HG03103 (cell line): ENCODE data around the gene NOS1AP.
A peak's percentile ranks its signal among the peaks of the same experiment; 100 is the strongest.
"Not testable (repeated sequence)": the region's sequence is repeated elsewhere in the genome, so short reads cannot be mapped to it uniquely, and the experiment has no call there.

Experiments used
- ATAC-seq: cut with Tn5 transposase; IDR thresholded peaks from one replicate; pipeline ENCODE4 v1.9.1; 2021; ENCODE audit warnings: low read depth; ENCODE audit not compliant: unreplicated experiment

The NOS1AP gene

DNA sequence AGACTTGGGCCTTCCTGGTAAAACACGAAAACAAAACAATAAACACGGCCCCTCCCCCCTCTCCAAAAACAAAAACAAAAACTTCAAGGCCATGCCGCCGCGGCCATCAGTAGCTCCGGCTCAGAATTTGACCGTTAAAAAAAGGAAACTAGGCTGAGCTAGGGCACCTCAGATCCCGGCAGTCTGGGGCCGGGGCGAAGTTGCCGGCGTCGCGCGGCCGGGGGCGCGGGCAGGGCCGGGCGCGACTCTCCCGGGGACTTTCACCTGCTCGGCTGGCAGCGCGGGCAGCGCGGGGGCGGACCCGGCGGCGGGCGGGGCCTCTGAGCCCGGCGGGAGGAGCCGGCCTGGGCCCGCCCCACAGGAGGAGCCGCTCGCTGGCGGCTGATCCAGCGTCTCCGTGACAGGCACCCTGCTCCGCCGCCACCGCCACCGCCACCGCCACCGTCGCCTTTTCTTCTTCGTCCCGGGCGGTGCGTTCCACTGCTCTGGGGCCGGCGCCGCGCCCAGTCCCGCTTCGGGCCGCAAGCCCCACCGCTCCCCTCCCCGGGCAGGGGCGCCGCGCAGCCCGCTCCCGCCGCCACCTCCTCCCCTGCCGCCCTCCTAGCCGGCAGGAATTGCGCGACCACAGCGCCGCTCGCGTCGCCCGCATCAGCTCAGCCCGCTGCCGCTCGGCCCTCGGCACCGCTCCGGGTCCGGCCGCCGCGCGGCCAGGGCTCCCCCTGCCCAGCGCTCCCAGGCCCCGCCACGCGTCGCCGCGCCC, at the start of gene NOS1AP:
Gene NOS1AP, plus strand, starts transcription at position 358 of the 760 bp plus-strand sequence. CDS start 487 bp downstream, outside the sequence.
- peak; percentile 98 for ATAC-seq

DNA sequence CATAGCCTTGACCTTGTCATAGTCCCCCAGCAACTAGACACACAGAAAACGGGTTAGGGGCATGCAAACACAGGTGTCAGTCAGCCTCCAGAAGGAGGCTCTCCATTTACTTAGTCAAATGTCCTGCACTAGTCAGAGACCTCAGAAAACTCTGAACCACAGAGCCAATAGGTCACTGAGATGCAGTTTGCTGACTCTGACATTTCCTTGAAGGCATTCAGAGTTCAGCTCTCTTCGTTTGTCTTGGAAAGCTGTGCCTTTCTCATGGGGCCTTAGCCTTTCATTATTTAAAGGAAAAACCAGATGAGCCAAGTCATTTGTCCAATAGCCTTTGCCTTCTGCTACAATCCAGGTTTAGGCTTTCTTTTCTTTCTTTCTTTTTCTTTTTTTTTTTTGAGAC, 49.3 kb upstream of the NOS1AP start:
- no peak for ATAC-seq

DNA sequence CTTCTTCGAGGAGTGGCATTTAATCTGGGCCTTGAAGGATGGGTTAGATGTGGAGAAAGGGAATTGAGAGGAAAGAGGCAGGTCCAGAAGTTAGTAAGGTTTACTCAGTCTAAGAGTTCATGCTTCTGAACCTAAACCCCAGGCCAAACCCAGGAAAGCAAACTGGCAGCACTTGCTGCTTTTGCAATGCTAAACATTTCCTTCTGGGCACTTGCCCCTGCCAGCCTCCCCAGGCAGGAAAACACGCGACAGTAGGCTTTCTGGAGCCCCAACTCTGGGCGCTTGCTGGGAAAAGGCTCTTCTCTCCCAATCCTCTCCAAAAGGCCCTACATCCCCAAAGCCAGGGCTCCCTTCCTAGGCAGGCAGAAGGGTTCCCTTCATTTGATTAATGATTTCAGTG, 48.4 kb upstream of the NOS1AP start:
- no peak for ATAC-seq

DNA sequence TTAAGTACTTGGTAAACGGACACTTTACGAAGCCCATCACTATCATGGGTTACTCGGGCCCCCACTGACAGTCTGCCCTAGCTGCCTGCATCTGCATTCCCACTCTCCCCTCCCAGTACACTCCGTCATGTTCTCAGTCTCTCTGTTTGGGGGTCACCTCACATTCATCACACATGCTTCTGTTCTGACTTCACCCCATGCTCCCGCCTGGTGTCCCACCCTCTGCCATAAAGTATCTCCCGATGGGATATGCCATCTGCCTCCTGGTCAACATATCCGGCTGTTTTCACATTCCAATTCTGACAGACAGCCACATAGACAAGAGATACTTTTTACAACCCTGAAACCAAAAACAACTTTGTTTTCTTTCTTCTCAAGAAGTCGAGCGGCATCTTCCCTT, 46.9 kb upstream of the NOS1AP start:
- no peak for ATAC-seq

DNA sequence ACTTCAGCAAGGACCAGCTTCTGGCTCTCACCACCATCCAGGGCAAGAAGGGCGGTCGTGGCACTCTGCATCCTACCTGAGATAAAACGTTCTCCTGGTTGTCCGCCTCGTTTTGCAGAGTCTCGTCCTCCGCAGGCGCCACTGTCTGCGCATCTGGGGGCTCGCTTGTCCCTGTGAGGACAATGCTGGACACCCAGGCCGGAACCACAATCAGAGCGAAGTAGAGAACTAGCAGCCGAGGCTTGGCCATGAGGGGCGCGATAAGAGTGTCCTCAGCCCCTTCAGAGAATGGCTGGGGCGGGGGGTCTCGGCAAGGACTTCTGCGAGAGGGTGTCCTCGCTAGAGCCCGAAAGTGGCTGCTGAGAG, 46.3 kb upstream of the NOS1AP start:
- no peak for ATAC-seq

DNA sequence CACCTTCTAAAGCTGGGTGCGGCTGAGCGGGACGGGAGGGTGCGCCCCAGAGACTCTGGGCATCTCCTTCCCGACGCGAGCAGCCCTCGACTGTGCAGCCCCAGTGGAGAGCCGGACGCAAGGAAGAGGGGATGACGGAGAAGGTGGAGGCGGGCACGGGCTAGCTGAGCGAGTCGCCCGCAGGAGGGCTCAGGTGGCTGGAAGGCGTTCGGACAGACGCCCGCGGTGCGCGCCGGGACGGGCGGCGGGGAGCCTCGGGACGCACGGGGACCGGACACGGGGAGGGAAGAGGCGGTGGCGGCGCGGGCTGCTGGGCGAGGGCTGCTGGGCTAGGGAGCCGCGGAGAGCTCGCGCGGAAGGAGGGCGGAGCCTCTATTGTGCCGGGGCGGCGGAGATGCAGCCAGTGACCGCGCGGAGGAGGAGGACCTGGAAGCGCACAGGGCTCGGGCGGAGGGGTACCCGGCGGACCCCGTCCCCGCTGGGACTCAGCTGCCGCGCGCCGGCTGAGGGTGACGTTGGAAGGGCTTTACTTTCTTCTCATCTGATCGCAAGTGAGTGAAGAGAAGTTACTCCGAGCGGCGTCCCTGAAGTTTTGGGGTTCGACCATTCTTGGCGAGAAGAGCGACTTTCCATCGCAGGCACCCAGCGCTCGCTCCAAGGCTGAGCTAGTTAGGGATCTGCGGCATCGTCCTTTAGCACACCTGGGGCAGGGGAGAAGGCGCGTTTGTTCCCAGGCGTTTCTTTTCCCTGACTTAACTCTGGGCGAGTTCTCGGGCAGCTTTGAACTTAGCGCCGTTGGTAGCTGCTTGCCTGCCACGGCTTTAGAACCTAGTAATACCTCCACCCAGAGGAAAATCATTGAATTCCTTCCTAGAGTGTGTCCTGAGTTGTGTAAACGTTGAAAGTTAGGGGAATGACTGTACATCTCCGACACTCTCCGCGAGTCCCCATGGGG, 45.7 kb upstream of the NOS1AP start, which contains the start of gene OLFML2B:
Gene OLFML2B, minus strand, starts transcription at position 323 of the 955 bp plus-strand sequence. CDS start 439 bp downstream, outside the sequence.
- ATAC-seq = no peak

DNA sequence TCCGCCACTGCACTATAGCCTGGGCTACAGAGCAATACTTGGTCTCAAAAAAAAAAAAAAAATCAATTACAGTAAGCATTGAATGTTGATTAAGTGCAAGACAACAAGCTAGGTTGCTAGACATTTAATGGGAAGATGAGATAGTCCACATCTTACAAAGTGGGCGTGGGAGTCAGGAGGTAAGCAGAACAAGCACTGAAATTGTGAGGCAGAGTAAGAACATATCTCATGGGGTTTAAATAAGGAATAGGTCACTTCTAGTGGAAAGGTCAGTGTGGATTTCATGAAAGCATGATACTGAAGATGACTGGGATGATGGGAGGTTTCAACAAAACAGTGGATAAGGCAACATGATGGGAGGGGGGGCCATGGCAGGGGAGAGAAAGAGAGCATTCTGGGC, 44.0 kb upstream of the NOS1AP start:
- no peak for ATAC-seq

DNA sequence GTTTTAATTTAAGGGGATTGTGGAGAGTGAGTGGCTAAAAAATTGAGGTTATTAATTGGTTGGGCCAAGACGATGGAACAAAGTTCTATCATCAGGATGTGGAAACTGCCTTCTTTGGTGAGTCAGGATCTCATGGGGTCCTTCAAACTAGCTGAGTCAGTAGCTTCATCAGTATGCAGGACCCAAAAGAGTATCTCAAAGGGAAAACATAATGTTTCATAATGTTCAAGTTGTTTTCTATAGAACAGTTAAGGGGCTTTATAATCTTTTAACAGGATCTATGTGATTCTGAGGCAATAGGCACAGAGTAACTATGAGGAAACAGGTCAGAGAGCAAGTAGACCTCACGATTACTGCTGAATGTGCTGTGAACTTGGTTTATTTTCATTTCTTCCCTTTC, 42.6 kb upstream of the NOS1AP start:
- no peak for ATAC-seq

DNA sequence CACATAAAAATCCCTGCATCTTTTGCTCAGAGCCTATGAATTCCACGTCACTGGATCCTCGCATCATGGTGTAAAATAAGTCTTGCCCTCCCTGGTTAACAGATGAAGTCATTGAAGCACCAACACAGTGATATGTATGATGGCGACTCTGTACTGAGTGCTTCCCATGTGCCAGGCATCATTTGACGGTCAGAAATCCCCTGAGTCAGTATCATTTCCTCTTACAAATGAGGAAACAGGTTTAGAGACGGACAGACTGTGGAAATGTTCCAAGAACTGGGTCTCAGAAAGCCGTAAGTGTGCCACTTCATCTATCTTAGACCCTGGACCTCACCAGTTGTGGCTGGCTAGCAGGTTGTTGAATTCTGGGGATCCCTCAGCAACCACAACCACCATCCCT, 40.8 kb upstream of the NOS1AP start:
- ATAC-seq = no peak

DNA sequence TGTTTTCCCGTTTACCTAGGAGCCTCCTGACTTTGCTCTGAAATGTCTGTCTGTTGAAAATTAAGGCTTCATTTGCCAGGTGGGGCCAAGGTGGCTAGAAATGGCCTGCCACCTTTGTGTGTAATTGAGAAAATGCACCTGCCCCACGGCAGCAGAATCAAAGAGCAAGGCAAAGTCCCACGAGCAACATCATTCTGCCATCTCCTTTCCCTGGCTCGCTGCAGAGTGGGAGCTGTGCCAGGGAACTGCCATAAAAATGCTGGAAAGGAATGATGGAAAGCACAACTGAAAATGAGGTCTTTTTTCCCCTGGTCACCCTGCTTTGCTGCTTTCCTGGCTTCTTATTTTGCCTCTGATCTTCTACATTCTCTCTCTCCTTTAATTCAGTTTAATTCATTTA, 40.3 kb upstream of the NOS1AP start:
- no peak for ATAC-seq

DNA sequence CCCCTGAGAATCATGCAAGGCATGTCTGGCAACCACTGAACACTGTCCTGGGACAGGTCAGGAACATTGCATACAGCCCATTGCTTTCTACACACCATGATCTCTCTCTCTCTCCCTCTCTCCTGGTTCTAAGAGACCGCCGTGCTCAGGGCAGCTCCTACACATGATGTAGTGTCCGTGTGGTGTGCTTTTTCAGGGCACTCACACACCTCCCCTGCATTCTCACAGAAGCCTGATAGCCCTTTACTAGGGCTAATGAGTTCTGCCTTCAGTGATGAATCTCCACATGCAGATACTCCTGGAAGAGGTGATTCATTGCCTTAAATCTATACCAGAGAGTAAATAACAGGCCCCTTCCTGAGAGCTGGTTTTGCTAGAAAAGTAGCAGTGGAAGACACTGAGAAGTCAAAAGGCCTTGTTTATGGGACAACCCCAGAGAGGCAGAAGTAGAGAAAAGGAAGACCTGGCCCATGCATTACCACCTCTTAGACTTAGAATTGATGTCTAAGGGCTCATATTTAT, 38.7 kb upstream of the NOS1AP start:
- no peak for ATAC-seq

DNA sequence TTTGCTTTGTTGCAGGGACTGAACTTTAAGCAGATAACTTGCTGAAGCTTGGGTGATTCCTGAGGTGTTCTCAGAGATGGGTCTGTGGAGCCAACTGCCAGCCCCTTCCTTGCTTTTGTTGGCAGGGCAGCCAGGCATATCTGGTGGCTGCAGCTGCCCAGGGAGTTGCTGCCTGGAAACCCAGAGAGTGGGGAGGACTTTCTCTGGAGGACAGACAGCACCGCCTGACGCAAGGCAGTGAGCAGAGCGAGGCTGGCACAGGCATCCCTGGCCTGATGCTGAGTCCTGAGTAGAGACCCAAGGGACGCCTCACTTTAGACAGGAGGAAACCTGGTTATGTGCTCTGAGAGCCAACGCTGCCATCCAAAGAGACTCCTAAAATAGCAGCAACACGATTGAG, 36.1 kb upstream of the NOS1AP start:
- no peak for ATAC-seq

DNA sequence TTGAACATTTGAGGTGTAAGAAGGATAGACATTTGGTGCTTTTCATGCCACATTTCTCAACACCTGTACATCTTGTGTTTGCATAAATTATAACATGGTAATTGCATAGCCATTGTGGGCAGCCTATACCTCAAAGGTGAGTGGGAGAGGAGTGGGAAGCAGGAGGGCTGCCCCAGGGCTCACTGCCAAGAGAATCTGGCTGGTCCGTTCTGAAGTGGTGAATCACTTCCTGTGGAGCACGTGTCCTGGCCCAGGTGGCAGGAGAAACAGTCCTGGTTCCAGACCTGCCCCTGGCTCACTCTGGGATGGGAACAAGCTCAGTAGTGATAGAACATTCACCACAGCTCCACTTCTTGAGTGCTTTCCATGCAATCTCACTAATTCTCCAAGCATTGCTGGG, 34.2 kb upstream of the NOS1AP start:
- no peak for ATAC-seq

DNA sequence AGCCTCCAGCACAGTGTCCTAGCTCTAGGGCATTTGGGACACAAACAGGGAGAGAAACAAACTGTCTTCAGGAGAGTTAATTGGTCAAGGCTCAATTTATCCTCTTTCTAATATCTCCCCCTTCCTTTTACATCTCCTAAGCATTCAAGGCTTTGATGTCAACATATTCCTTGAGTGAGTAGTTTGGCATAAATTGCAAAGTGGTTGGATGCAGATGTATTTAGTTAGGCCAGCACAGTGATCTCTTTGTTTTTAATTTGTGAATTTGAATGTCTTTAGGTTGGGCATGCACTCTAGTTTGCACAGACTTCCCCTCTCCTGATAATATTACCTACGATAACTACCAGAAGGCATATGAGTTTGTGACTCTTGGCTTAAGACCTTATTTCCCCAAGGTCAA, 33.3 kb upstream of the NOS1AP start:
- ATAC-seq = no peak

DNA sequence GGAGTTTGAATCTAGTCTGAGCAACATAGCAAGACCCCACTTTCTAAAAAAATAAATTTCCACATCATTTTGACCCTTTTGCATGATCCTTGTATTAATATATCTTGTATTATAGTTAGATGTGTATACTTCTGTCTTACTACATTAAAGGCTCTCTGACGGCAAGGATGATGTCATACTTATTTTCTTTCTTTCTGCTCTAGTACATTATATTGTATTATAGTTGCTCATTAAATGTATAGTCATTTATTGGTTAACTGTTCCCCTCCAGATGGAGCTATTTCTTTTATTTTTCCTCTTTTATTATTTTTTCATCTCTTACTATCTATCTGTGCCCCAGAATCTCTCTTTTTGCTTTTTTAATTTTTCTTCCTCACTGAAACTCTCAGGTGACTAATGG, 30.9 kb upstream of the NOS1AP start:
- no peak for ATAC-seq

DNA sequence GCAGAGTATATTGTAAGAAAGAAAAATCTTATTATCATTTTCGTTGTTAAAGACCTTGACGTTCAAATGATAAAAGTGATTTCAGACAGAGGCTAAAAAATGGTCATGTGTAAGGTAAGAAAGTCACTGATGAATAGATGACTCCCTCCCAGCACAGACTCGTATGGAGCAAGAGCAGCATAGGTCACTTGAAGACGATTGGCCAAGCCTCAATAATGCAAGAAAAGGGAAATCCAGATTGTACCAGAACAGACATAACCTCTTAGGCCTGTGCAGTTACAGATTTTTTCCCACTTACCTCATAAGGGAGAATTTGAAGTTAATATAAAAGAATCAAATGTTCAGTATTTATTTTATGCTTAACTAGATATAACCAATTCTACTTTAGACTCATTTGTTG, 29.5 kb upstream of the NOS1AP start:
- ATAC-seq = no peak

DNA sequence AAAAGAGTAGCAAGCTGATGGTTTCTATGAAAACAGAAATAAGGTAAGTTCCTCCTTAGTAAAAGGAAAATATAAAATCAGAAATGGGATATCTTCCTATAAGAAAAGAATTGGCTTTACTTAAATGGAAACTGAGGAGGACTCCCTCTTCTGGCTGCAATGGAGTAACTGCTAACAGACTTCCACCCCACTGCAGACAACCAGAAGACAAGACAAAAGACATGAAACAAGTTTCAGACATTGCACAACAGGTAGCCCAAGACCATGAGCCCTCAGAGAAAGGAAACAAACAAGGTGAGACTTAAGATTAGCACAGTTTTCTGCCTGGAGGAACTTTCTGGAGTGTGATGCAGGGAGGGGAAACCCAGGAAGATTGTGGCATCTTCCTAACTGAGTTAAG, 28.8 kb upstream of the NOS1AP start:
- ATAC-seq = no peak

DNA sequence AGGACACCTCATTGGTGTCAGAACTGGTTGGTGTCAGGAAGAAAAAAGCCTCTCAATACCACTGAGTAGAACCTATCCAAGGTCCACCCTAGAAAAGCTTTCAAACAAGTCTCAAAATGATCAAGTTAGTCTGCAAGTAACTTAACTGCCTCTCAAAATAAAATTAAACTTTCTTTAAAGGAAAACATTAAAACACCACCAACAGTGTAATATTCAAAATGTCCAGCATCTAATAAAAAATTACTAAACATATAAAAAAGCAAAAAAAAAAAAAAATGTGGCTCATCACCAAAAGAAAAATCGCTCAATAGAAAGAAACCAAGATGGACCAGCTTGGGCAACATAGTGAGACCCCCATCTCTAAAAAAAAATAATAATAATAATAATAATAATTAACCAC, 27.1 kb upstream of the NOS1AP start:
- no peak for ATAC-seq

DNA sequence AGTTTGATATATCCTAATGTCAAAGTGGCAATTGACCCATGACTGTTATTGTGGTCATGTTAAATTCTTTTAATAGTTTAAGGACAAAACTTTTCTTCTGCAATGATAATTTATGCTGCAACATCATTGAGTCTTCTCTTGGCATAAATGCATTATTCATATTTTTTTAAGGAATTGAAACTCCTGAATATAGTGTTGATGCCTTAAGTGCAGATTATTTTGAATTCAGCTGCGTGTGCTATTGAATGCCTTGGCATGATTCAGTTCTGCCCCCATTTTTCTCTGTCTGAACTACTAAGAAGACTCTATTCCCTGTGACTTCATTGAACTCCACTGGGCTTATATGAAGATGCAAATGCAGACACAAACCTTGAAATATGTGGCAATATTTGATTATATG, 22.6 kb upstream of the NOS1AP start:
- no peak for ATAC-seq

DNA sequence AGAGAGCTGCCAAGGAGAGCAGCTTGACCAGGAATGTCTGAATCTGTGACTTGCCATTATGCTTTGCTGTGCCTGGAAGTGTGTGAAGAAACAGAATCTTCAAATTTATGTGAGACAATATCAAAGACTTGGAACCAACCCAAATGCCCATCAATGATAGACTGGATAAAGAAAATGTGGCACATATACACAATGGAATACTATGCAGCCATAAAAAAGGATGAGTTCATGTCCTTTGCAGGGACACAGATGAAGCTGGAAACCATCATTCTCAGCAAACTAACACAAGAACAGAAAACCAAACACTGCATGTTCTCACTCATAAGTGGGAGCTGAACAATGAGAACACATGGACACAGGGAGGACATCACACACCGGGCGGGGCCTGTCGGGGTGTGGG, 15.5 kb upstream of the NOS1AP start:
- ATAC-seq = not testable (repeated sequence)

DNA sequence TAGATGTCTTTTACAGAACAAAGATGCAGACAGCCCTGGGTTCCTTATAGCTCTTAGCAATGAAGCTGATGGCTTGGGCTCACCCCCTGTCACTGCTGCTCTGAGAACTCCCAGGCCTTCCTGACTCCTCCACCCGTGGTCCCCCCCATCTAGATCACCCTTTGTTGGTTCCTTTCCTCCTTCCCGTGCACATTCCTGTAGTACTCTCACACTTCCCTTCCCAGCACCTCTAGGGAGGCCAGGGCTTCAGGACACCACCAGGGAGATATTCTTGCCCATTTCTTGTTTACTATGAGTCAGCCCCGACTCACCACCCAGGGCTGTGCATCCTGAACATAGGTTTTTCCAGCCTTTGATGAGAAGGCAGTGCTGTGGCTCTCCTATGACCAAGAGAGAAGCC, 14.4 kb upstream of the NOS1AP start:
- no peak for ATAC-seq
